T47D (cell line): ENCODE data around the gene PLCG2.
"Not testable (repeated sequence)": the region's sequence is repeated elsewhere in the genome, so short reads cannot be mapped to it uniquely, and the experiment has no call there.

Source experiments
- DNase-seq, 2 experiments: peaks; one replicate each; pipeline versions ENCODE4 v3.0.0 to v3.0.0-alpha.2; 2011 to 2012; ENCODE audit warnings: low read depth in 1 of 2, low spot score in 1 of 2
- JUND ChIP-seq: IDR thresholded peaks from 2 replicates; pipeline ENCODE4 v1.6.1; 2012; ENCODE audit warnings: low read depth
- in situ Hi-C: cut with HindIII; loops from 2 replicates; pipeline ENCODE4 v1.10.0; 2016; ENCODE audit warnings: low sequenced_read_pairs, low pct_unique_long_range_greater_than_20kb

PLCG2 gene

GRCh38 chr16:81933361-81933760 lies 154.3 kb downstream of the PLCG2 start:
- no peak for DNase-seq
- TF ChIP-seq JUND, result no peak
- in situ Hi-C loops, result no loop called here

- DNase-seq, in situ Hi-C loops: not testable (repeated sequence)
Observed at GRCh38 chr16:81934711-81935110, 155.6 kb downstream of the PLCG2 start.

GRCh38 chr16:81936209-81937000 lies 157.3 kb downstream of the PLCG2 start:
- in situ Hi-C loops, result no loop called here
- no peak for DNase-seq
- TF ChIP-seq JUND, result no peak

GRCh38 chr16:81937305-81938038 lies 158.4 kb downstream of the PLCG2 start:
- no peak for TF ChIP-seq JUND
- DNase-seq, result no peak
- in situ Hi-C loops, result no loop called here

GRCh38 chr16:81938326-81939163 lies 159.5 kb downstream of the PLCG2 start:
- TF ChIP-seq JUND, result no peak
- in situ Hi-C loops, result no loop called here

GRCh38 chr16:81939164-81940056 lies 160.3 kb downstream of the PLCG2 start:
- DNase-seq, result peak in 1 of 2 experiments; percentile 31
- in situ Hi-C loops, result no loop called here
- TF ChIP-seq JUND, result no peak

More at GRCh38 chr16:81938326-81939163, 159.5 kb downstream of the PLCG2 start:
- no peak for DNase-seq

- in situ Hi-C loops, result no loop called here
- no peak for TF ChIP-seq JUND
- DNase-seq, result peak; percentile 52 to 79
Observed at GRCh38 chr16:81940781-81941560, 161.9 kb downstream of the PLCG2 start.

GRCh38 chr16:81942007-81942601 lies 163.0 kb downstream of the PLCG2 start:
- DNase-seq, result no peak
- in situ Hi-C loops, result no loop called here
- TF ChIP-seq JUND, result no peak

GRCh38 chr16:81945665-81946064 lies 166.6 kb downstream of the PLCG2 start:
- TF ChIP-seq JUND, result no peak

GRCh38 chr16:81946206-81946605 lies 167.1 kb downstream of the PLCG2 start:
- no peak for DNase-seq
- no peak for TF ChIP-seq JUND
- in situ Hi-C loops, result no loop called here

More at GRCh38 chr16:81945665-81946064, 166.6 kb downstream of the PLCG2 start:
- DNase-seq, result no peak
- in situ Hi-C loops, result no loop called here

- TF ChIP-seq JUND, result no peak
- in situ Hi-C loops, result no loop called here
- DNase-seq, result no peak
Observed at GRCh38 chr16:81951564-81951963, 172.5 kb downstream of the PLCG2 start.
